Nephron (organoid): ENCODE measurements around the gene PCYT1A.
A peak's percentile ranks its signal among the peaks of the same experiment; 100 is the strongest.
"Not testable (repeated sequence)": the region's sequence is repeated elsewhere in the genome, so short reads cannot be mapped to it uniquely, and the experiment has no call there.

Experiments used
- H3K27ac Mint-ChIP-seq, 3 experiments: 2 replicates each; pipeline ENCODE4 v1.8.0; 2020; ENCODE audit warnings: mixed read lengths in 3 of 3, mild to moderate bottlenecking in 2 of 3, moderate library complexity in 1 of 3
- H3K27me3 Mint-ChIP-seq: 2 replicates; pipeline ENCODE4 v1.8.0; 2021; ENCODE audit warnings: low read depth, mild to moderate bottlenecking, moderate library complexity, mixed read lengths
- H3K36me3 Mint-ChIP-seq: 2 replicates; pipeline ENCODE4 v1.8.0; 2020; ENCODE audit warnings: low read depth, mixed read lengths
- H3K4me1 Mint-ChIP-seq: 2 replicates; pipeline ENCODE4 v1.8.0; 2020; ENCODE audit warnings: mixed read lengths
- H3K4me3 Mint-ChIP-seq, 3 experiments: 2 replicates each; pipeline ENCODE4 v1.8.0; 2020; ENCODE audit warnings: mild to moderate bottlenecking in 3 of 3, mixed read lengths in 3 of 3, moderate library complexity in 2 of 3
- H3K9me3 Mint-ChIP-seq: 2 replicates; pipeline ENCODE4 v1.8.0; 2020; ENCODE audit warnings: mixed read lengths
- CTCF ChIP-seq, 3 experiments: fragments of 200-600 bp; sonication (generic); IDR thresholded peaks; one replicate each; pipeline ENCODE4 v1.5.0; 2021; ENCODE audit warnings: antibody characterized with exemption in 3 of 3; ENCODE audit not compliant: unreplicated experiment in 3 of 3

PCYT1A gene

DNA sequence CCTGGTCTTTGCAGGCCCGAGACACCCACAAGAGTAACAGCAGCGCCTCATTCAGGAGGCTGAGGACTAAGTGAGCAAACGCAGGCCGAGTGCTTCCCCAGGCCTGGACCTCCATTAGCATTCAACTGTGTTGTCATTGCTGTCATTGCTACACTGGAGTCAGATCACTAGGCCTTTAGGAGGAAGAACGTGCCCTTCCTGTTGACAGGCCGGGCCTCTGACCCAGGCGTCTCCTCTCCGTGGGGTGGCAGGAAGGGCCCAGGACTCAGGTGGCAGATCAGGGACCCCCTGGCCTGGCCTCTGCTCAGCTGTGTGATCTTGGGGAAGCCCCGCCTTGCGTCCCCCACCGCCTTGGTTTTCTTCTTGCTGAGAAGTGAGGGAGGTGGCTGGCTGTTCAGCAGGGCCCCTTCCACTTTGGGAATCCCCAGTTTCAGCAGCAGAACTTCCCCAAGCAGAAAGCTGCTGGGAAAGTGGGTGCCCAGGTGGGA lies 95.4 kb downstream of the PCYT1A start:
- H3K27me3 Mint-ChIP-seq: no peaks in the 10 kb centered on the region
- peaks cover 2% of the 10 kb centered on the region for H3K4me1 Mint-ChIP-seq
- no peak overlapping the region for H3K27ac Mint-ChIP-seq
- H3K36me3 Mint-ChIP-seq: no peaks in the 10 kb centered on the region
- H3K4me3 Mint-ChIP-seq: no peak overlapping the region
- H3K9me3 Mint-ChIP-seq: no peaks in the 10 kb centered on the region
- no peak for TF ChIP-seq CTCF (IDR thresholded peaks at IDR 0.05; ENCODE audit: unreplicated experiment in 3 of 3)

DNA sequence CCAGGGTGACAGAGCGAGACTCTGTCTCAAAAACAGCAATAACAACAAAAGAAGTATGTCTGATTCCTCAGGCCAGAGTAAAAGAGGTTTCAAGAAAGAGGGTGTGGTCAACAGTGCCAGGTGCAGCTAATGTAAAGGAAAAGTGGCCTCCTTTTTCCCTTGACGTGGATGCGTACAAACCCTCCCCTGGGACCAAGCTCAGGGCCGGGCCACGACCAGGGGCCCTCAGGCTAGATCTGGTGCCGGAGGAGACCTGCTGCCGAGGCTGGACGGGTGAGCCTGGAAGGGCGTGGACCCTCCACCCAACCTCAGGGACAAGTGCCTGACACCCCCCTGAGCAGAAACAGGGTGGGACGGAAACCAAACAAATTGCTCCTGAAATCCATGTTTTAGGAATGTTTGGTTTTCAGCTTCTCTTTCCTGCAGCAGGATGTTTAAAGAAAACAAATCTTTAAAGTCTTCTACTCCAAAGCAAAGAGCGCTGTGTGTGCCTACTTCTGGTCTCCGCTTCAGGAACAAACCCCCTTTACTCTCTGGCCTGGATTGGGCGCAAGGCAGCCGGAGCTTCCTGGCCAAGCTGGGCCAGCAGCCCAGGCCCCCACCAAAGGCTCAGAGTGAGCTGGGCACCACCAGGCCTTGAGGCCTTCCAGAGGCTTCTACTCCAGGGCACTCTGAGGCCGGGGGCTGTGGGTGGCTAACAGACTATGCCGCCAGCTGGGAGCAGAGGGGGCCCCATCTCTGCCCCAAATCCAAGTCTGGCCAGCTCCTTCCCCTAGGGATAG lies 97.8 kb downstream of the PCYT1A start:
- Mint-ChIP-seq H3K27ac (no peak overlapping the region), H3K36me3 (no peaks in the 10 kb centered on the region), H3K9me3 (no peaks in the 10 kb centered on the region), H3K4me3 (no peak overlapping the region), H3K4me1 (peaks cover 10% of the 10 kb centered on the region), H3K27me3 (peaks cover 5% of the 10 kb centered on the region)
- TF ChIP-seq CTCF (IDR thresholded peaks at IDR 0.05; ENCODE audit: unreplicated experiment in 3 of 3): no peak

GRCh38 chr3:196186651-196187573 lies 100.6 kb downstream of the PCYT1A start:
- Mint-ChIP-seq H3K27me3 (peaks cover 5% of the 10 kb centered on the region), H3K4me1 (peaks cover 15% of the 10 kb centered on the region), H3K27ac (peak overlapping the region; percentile 38 to 81 (median 73)), H3K4me3 (peak overlapping the region in 2 of 3 experiments; percentile 7 to 36), H3K36me3 (no peaks in the 10 kb centered on the region), H3K9me3 (no peaks in the 10 kb centered on the region)
- no peak for TF ChIP-seq CTCF (IDR thresholded peaks at IDR 0.05; ENCODE audit: unreplicated experiment in 3 of 3)

DNA sequence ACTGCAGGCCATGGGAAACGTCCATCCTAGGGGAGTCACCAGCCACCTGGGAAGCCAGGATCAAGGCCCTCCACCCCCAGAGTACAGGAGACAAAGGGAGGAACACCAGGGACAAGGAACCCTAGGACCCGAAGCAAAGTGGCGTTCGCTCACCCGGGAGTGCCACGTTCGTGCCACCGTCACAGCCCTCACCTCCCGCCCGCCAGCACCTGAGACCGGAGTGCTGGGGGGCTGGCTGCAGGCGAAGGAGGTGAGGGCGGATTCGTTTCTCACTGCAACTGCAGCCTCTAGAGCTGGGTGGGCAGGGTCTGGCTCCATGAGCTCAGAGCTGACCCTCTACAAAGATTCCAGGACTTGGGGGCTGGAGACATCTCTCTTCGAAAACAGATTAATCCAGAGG lies 102.6 kb downstream of the PCYT1A start:
- no peak overlapping the region for H3K4me3 Mint-ChIP-seq

GRCh38 chr3:196184169-196184432 lies 103.4 kb downstream of the PCYT1A start:
- H3K9me3 Mint-ChIP-seq, H3K4me3 Mint-ChIP-seq, H3K27me3 Mint-ChIP-seq, H3K36me3 Mint-ChIP-seq, H3K27ac Mint-ChIP-seq: not testable (repeated sequence)
- peaks cover 22% of the 10 kb centered on the region for H3K4me1 Mint-ChIP-seq

More for the DNA sequence above, 102.6 kb downstream of the PCYT1A start:
- Mint-ChIP-seq H3K36me3 (no peaks in the 10 kb centered on the region), H3K4me1 (peaks cover 15% of the 10 kb centered on the region), H3K27me3 (peaks cover 5% of the 10 kb centered on the region), H3K9me3 (no peaks in the 10 kb centered on the region), H3K27ac (no peak overlapping the region)
- no peak for TF ChIP-seq CTCF (IDR thresholded peaks at IDR 0.05; ENCODE audit: unreplicated experiment in 3 of 3)

GRCh38 chr3:196181127-196181546 lies 106.4 kb downstream of the PCYT1A start:
- H3K4me3 Mint-ChIP-seq: no peak overlapping the region
- H3K9me3 Mint-ChIP-seq: no peaks in the 10 kb centered on the region
- H3K27ac Mint-ChIP-seq: no peak overlapping the region
- no peaks in the 10 kb centered on the region for H3K36me3 Mint-ChIP-seq
- H3K4me1 Mint-ChIP-seq: peaks cover 22% of the 10 kb centered on the region
- H3K27me3 Mint-ChIP-seq: peaks cover under 1% of the 10 kb centered on the region
- TF ChIP-seq CTCF (IDR thresholded peaks at IDR 0.05; ENCODE audit: unreplicated experiment in 3 of 3): no peak
